GM12801 (cell line): ENCODE data around the gene PTEN.

Experiments used
- CTCF ChIP-seq: IDR thresholded peaks from one replicate; pipeline ENCODE4 v1.5.1; 2011; ENCODE audit warnings: control low read depth; ENCODE audit not compliant: insufficient read length; ENCODE audit errors: extremely low read depth

Gene PTEN

GRCh38 chr10:87826653-87827052, 36.8 kb upstream of the PTEN start:
- no peak for TF ChIP-seq CTCF

GRCh38 chr10:87827681-87828080, 35.7 kb upstream of the PTEN start:
- no peak for TF ChIP-seq CTCF

- no peak for TF ChIP-seq CTCF
These were observed 33.3 kb upstream of the PTEN start for GRCh38 chr10:87829986-87830729.

GRCh38 chr10:87836098-87836497, 27.3 kb upstream of the PTEN start:
- no peak for TF ChIP-seq CTCF

GRCh38 chr10:87837445-87837844, 26.0 kb upstream of the PTEN start:
- TF ChIP-seq CTCF = no peak

GRCh38 chr10:87838650-87839049, 24.8 kb upstream of the PTEN start:
- TF ChIP-seq CTCF = no peak

- TF ChIP-seq CTCF = no peak
These were observed 22.2 kb upstream of the PTEN start for GRCh38 chr10:87841186-87841585.
